ENCODE measurements around the gene ALOX15. TPM values are rescaled to one million over a fixed set of nuclear protein-coding genes. Genes with fewer than 3 reads are reported as not detected.

Gene ALOX15
- total RNA-seq, 1 donor from 2014 or later = not detected

Other genes starting within 250 kb of the ALOX15 start
- gene SPNS3, start 207.7 kb downstream of the ALOX15 start, total RNA-seq = 1.3 and 1.9 TPM in 2 replicates
- gene SPNS2, start 142.8 kb downstream of the ALOX15 start, total RNA-seq = 0.17 and 0.28 TPM in 2 replicates
- gene MYBBP1A, start 86.3 kb downstream of the ALOX15 start, total RNA-seq = 178 and 181 TPM in 2 replicates
- gene GGT6, start 81.1 kb downstream of the ALOX15 start, total RNA-seq = not detected in 2 replicates
- gene SMTNL2, start 57.1 kb downstream of the ALOX15 start, total RNA-seq = not detected in 2 replicates
- gene PELP1, start 62.5 kb upstream of the ALOX15 start, total RNA-seq = 140 and 141 TPM in 2 replicates
- gene ARRB2, start 69.0 kb upstream of the ALOX15 start, total RNA-seq = 189 and 193 TPM in 2 replicates
- 19.1 and 20.4 TPM in 2 replicates for gene MED11, start 89.8 kb upstream of the ALOX15 start, total RNA-seq
- not detected in 2 replicates for gene ZMYND15, start 98.2 kb upstream of the ALOX15 start, total RNA-seq
- 1.8 and 2.5 TPM in 2 replicates for gene CXCL16, start 98.2 kb upstream of the ALOX15 start, total RNA-seq
- not detected in 2 replicates for gene TM4SF5, start 130.2 kb upstream of the ALOX15 start, total RNA-seq
- gene VMO1, start 144.7 kb upstream of the ALOX15 start, total RNA-seq = not detected in 2 replicates
- gene GLTPD2, start 147.3 kb upstream of the ALOX15 start, total RNA-seq = not detected in 2 replicates
- 208 and 209 TPM in 2 replicates for gene PSMB6, start 154.5 kb upstream of the ALOX15 start, total RNA-seq
- gene PLD2, start 165.5 kb upstream of the ALOX15 start, total RNA-seq = 14.5 and 16.1 TPM in 2 replicates
- 56.1 and 59.7 TPM in 2 replicates for gene MINK1, start 191.7 kb upstream of the ALOX15 start, total RNA-seq

All from activated CD4-positive, alpha-beta T cell treated with anti-CD3 and anti-CD28 coated beads, Interleukin-2, amount 10 ng/mL, durations not matched to agents 24 days and 14 days (primary cell).